GM21526 (cell line): ENCODE results near the gene ACOT4.
A peak's percentile ranks its signal among the peaks of the same experiment; 100 is the strongest.
"Not testable (repeated sequence)": the region's sequence is repeated elsewhere in the genome, so short reads cannot be mapped to it uniquely, and the experiment has no call there.

Experiments used
- ATAC-seq: cut with Tn5 transposase; IDR thresholded peaks from one replicate; pipeline ENCODE4 v1.9.1; 2021; ENCODE audit warnings: moderate library complexity; ENCODE audit not compliant: unreplicated experiment, low FRiP score

ACOT4 gene, protein sequence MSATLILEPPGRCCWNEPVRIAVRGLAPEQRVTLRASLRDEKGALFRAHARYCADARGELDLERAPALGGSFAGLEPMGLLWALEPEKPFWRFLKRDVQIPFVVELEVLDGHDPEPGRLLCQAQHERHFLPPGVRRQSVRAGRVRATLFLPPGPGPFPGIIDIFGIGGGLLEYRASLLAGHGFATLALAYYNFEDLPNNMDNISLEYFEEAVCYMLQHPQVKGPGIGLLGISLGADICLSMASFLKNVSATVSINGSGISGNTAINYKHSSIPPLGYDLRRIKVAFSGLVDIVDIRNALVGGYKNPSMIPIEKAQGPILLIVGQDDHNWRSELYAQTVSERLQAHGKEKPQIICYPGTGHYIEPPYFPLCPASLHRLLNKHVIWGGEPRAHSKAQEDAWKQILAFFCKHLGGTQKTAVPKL

DNA sequence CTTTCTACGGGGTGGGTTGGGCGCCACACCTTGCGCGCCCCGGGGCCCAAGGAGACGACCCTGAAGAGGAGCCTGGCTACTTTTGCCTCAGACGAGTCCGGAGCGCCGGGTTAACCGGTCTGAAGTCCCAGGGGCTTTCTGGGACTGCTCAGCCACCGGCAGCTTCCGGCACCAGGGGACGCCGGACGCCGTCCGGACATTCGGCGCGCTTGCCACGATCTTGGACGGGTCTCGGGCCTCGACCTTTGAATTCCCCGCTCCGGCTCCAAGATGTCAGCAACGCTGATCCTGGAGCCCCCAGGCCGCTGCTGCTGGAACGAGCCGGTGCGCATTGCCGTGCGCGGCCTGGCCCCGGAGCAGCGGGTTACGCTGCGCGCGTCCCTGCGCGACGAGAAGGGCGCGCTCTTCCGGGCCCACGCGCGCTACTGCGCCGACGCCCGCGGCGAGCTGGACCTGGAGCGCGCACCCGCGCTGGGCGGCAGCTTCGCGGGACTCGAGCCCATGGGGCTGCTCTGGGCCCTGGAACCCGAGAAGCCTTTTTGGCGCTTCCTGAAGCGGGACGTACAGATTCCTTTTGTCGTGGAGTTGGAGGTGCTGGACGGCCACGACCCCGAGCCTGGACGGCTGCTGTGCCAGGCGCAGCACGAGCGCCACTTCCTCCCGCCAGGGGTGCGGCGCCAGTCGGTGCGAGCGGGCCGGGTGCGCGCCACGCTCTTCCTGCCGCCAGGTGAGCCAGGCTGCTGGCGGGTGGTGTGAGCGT is at the start of gene ACOT4:
Gene ACOT4, plus strand, starts transcription at position 184 of the 760 bp plus-strand sequence. Its CDS starts 87 bp downstream, at position 271.
- no peak for ATAC-seq

DNA sequence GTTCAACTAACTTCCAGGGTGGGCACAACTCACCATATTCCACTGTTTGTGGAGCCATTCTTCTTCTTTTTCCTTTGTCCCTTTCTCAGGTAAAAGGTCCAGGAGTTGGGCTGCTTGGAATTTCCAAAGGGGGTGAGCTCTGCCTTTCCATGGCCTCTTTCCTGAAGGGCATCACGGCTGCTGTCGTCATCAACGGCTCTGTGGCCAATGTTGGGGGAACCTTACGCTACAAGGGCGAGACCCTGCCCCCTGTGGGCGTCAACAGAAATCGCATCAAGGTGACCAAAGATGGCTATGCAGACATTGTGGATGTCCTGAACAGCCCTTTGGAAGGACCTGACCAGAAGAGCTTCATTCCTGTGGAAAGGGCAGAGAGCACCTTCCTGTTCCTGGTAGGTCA is 48.7 kb upstream of the ACOT4 start:
- ATAC-seq = not testable (repeated sequence)

DNA sequence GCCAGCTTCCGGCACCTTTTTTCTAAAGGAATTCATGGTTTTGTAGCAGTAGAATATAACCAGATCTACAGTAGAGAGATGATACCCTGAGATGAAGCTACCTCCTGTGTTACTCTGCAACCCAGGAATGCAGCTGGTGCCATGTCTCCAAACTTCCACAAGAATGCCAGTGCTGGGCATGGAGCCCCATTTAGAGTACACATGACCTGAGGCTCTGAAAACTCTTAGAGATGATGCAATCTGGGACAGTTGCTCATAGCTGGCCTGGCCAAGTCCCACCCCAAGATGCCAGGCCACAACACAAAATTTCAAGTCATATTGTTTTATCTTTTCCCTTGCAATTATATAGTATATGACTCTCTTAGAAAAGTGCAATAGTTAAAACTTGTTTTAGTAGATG is 46.3 kb upstream of the ACOT4 start:
- ATAC-seq = not testable (repeated sequence)

DNA sequence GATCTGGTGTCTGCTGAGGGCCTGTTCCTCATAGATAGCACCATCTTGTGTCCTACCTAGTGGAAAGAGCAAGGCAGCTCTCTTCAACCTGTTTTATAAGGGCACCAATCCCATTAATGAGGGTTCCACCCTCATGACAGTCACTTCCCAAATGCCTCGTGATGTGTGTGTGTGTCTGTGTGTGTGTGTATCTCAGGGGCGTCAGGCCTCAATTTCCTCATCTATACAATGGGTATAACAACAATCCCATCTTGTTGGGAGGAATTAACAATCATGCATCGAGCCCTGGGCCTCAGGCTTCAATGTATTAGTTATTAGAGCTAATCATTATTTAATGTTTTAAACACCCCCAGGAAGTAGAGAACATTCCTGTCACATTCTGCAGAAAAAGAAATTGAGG is 42.6 kb upstream of the ACOT4 start:
- ATAC-seq = not testable (repeated sequence)

DNA sequence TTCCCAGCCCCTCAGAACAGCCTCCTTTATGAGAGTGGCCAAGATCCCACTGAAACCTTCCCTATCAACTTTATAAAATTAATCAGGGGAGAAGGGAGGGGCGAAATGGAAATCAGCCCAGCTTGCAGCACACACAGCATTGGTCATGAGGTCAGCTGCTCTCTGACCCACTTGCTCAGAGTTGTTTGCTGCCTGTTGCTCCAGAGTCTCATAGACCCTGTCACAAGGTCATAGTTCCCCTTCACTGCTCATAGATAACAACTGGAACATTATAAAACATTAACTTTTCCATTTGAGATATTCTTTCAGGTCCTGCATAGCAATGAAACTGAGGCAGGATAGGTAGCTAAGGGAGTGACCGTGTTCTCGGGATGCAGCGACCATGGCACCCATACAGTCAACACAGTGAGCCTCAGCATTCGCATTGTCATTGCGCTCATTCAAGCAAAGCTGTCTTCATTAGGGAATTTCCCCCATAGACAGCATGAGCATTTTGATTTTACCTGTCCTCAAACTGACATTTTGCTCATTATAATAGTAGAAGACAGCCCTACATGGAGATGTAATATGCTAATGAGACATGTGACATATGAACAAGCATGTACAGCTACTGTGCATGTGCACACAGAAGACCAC is 41.7 kb upstream of the ACOT4 start:
- ATAC-seq = not testable (repeated sequence)

DNA sequence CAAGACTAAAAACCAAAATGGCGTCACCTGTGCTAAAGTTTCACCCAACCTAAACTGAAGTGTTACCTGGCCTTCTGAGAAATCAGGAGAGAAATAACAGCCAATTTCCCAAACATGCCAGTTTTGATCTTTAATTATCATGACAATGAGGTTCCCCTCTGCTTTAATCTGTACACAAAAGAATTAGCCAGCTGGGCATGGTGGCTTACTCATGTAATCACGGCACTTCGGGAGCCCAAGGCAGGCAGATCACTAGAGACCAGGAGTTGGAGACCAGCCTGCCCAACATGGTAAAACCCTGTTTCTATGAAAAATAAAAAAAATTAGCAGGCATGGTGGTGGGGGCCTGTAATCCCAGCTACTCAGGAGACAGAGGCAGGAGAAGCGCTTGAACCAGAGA is 37.8 kb upstream of the ACOT4 start:
- no peak for ATAC-seq

DNA sequence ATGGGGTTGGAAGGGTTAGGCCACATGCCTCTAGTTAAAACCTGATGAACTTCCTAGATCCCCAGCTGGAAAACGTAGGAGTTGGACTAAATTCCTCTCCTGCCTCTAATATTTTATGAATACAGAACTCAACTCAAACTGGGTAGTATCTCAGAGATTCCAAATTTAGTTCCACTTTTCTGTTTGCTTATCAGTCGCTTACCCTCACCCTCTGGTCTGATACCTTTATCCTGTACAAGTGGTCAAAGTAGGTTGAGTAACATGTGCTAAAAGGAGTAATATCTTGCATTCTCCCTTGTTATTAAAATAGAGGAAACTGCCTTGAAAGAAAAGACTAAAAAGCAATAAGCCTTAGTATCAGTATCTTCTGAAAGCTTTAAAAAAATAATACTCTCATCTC is 34.5 kb upstream of the ACOT4 start:
- not testable (repeated sequence) for ATAC-seq

DNA sequence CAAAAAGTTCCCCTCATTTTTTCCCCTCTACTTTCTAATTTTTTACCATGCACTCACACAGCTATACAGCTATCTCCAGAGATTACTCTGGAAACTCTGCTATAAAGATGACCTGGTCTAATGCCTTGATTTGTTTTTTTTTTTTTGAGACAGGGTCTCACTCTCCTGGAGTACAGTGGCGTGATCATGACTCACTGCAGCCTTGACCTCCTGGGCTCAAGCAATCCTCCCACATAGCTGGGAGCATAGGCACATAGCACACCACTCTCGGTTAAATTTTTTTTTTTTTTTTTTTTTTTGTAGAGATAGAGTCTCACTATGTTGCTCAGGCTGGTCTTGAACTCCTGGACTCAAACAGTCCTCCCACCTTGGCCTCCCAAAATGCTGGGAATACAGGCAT is 33.4 kb upstream of the ACOT4 start:
- not testable (repeated sequence) for ATAC-seq

DNA sequence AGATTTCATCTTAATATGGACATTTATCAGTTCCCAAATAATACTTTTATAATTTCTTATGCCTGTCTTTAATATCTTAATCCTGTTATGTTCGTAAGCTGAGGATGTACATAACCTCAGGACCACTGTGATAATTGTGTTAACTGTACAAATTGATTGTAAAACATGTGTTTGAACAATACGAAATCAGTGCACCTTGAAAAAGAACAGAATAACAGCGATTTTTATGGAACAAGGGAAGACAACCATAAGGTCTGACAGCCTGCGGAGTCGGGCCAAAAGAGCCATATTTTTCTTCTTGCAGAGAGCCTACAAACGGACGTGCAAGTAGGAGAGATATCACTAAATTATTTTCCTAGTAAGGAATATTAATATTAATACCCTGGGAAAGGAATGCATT is 29.4 kb upstream of the ACOT4 start:
- not testable (repeated sequence) for ATAC-seq

DNA sequence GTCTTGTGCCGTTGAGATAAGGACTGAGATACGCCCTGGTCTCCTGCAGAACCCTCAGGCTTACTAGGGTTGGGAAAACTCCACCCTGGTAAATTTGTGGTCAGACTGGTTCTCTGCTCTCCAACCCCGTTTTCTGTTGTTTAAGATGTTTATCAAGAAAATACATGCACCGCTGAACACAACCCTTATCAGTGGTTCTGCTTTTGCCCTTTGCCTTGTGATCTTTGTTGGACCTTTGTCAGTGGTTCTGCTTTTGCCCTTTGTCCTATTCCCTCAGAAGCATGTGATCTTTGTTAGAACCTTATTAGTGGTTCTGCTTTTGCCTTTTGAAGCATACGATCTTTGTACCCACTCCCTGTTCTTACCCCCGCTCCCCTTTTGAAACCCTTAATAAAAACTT is 29.0 kb upstream of the ACOT4 start:
- ATAC-seq = not testable (repeated sequence)

DNA sequence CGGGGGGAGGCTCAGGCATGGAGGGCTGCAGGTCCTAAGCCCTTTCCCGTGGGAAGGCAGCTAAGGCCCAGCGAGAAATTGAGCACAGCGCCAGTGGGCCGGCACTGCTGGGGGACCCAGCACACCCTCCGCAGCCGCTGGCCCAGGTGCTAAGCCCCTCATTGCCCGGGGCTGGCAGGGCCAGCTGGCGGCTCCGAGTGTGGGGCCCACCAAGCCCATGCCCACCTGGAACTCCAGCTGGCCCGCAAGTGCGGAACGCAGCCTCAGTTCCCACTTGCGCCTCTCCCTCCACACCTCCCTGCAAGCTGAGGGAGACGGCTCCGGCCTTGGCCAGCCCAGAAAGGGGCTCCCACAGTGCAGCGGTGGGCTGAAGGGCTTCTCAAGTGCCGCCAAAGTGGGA is 25.2 kb upstream of the ACOT4 start:
- ATAC-seq = not testable (repeated sequence)

DNA sequence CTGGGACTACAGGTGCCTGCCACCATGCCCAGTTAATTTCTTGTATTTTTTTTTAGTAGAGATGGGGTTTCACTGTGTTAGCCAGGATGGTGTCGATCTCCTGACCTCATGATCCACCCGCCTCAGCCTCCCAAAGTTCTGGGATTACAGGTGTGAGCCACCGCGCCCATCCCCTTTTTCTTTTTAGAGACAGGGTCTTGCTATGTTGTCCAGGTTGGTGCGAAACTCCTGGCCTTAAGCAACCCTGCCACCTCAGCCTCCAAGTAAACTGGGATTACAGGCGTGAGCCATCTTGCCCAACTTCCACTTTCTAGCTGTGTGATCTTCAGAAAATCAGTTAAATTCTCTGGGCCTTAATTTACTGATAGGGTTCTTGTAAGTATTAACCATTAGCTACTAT is 24.7 kb upstream of the ACOT4 start:
- ATAC-seq = not testable (repeated sequence)

DNA sequence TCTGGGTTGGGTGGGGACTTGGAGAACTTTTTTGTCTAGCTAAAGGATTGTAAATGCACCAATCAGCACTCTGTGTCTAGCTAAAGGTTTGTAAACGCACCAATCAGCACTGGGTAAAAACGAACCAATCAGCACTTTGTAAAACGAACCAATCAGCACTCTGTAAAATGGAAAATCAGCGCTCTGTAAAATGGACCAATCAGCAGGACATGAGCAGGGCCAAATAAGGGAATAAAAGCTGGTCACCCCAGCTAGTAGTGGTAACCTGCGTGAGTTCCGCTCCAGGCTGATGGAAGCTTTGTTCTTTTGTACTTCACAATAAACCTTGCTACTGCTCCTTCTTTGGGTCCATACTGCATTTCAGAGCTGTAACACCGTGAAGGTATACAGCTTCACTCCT is 24.3 kb upstream of the ACOT4 start:
- ATAC-seq = no peak

DNA sequence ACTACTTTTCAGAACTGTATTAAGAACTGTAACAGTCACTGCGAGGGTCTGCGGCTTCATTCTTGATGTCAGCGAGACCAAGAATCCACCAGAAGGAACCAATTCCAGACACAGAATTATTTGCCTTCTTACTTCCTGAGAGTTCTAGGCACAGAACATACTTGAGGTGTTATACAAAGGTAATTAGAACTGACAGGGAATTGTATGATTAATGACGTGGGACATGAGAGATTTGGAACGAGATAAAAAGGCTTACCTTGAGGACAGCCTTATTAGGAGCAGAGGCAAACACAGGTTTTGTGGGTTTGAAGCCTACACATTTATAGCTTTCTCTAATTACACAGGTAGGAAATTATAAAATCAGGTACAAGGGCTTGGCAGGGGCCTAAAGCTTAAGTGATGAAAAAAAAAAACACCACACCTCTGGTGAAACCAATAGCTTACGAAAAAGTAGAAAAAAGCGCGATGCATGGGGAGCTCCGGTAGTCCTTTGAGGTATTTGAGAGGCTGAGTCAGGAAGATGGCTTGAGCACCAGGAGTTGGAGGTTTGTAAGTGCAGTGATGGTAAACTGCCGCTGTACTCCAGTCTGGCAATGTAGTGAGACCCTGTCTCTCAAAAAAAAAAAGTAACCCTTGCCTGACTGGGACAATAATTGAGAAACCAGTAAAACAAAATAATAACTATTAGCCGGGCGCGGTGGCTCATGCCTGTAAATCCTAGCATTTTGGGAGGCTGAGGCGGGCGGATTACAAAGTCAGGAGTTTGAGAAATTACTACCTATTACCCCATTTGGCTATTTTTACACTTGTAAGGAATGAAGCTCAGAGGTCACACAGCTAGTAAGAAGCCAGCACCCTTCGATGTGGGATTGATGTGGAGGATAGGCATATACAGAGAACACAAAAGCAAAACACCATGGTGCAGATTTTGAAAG is 23.5 kb upstream of the ACOT4 start:
- ATAC-seq = no peak

DNA sequence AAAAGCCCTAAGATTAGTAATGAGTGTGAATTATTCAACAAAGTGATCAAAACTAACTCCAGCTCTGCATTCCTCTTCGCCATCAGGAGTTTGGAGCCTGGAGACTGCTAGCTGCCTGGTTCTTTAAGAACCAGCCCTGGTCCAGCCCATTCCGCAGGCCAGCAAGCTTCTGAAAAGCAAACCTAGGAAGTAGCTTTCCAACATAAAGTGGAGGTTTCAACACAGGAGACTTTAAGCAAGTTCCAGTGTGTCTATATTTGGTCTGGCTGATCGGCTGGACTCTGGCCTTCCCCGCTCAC is 22.8 kb upstream of the ACOT4 start:
- ATAC-seq = not testable (repeated sequence)

DNA sequence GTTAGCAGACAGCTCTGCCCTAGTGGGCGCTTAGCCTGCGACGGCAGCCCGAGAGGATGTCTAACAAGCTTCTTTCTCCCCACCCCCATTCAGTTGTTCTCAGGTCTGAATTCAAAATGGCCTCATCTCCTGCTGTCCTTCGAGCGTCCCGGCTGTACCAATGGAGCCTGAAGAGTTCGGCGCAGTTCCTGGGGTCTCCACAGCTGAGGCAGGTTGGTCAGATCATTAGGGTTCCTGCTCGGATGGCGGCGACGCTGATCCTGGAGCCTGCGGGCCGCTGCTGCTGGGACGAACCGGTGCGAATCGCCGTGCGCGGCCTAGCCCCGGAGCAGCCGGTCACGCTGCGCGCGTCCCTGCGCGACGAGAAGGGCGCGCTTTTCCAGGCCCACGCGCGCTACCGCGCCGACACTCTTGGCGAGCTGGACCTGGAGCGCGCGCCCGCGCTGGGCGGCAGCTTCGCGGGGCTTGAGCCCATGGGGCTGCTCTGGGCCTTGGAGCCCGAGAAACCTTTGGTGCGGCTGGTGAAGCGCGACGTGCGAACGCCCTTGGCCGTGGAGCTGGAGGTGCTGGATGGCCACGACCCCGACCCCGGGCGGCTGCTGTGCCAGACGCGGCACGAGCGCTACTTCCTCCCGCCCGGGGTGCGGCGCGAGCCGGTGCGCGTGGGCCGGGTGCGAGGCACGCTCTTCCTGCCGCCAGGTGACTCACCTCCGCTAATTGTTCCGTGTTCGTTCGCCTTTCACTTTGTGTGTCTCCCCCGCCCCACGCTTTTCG is 22.3 kb upstream of the ACOT4 start, which contains the start of gene ACOT2:
Gene ACOT2, plus strand, starts transcription at position 29 of the 774 bp plus-strand sequence. Its CDS starts 28 bp downstream, at position 57.
- ATAC-seq = peak; percentile 53

DNA sequence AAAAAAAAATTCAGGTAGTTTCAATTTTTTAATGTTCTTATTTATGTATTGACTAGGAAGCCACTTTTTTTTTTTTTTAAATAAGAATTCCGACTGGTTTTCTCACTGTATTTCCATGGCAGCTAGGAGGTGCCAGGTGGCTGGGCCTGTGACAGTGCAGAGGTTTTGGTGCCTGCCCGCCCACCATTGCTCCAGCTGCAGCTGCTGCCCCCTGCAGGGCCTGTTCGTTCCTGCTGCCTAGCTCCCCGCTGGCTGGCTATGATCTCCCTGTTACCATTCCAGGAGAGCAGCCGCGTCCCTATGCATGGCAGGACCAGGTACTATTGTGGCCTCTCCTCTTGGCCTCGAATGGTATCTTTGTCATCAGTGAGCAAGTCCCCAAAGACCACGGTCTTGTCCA is 20.8 kb upstream of the ACOT4 start:
- ATAC-seq = not testable (repeated sequence)

DNA sequence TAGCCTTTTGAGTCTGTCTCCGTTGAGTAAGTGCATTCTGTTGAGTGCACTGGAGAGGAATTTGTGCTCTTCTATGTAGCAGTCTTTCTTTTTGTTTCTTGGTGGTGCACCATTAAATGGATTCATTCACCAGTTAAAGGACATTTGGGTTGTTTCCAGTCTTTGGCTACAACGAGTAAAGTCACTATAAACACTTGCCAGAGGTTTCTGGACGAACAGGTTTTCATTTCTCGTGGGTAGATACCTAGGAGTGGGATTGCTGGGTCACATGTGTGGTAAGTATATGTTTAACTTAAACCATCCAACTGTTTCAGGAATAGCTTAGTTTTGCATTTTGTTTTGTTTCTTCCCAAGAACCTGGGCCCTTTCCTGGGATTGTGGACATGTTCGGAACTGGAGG is 18.6 kb upstream of the ACOT4 start:
- not testable (repeated sequence) for ATAC-seq

DNA sequence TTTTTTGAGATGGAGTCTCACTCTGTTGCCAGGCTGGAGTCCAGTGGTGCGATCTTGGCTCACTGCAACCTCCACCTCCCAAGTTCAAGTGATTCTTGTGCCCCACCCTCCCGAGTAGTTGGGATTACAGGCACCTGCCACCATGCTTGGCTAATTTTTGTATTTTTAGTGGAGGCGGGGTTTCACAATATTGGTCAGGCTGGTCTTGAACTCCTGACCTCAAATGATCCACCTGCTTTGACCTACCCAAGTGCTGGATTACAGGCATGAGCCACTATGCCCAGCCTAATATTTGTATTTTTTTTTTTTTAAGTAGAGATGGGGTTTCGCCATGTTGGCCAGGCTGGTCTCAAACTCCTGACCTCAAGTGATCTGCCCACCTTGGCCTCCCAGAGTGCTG is 17.9 kb upstream of the ACOT4 start:
- not testable (repeated sequence) for ATAC-seq
